Esophagus squamous epithelium (tissue), 4 donors: ENCODE data around the gene SLC2A4.

Experiments used
- POLR2A ChIP-seq, 4 donors: fragments of 450-650 bp; IDR thresholded peaks; one replicate each; pipeline ENCODE4 v1.6.1; 2017; ENCODE audit warnings: antibody characterized with exemption in 4 of 4, mild to moderate bottlenecking in 4 of 4, moderate library complexity in 3 of 4
- TF ChIP-seq, protein P1 (sequence below), 6 experiments: fragments of 450-650 bp in 4 of 6; fragments of 200-600 bp in 2 of 6; sonication (generic) in 2 of 6; IDR thresholded peaks; one replicate each; pipeline ENCODE4 v1.5.1; 2016 to 2019; ENCODE audit warnings: antibody characterized with exemption in 6 of 6, mild to moderate bottlenecking in 4 of 6, moderate library complexity in 4 of 6

DNA sequence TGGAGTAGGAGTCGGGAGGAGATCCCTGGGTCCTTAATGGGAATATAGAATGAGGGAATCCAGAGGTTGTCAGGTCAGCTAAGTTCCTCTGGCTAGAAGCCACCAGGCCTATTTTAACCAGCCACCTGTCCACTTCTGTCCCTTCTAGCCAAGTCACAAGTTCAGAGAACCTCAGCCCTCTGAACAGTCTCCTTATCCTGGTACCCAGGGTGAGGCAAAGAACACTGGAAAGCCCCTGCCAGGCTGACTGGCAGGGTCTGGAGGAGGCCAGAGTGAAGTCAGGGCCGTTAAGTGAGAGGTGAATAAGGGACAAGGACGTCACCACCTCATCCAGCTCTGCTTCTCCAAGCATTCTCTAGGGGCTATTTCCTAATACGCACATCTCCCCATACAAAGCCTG, 32.7 kb upstream of the SLC2A4 start:
- TF ChIP-seq, protein P1, sequence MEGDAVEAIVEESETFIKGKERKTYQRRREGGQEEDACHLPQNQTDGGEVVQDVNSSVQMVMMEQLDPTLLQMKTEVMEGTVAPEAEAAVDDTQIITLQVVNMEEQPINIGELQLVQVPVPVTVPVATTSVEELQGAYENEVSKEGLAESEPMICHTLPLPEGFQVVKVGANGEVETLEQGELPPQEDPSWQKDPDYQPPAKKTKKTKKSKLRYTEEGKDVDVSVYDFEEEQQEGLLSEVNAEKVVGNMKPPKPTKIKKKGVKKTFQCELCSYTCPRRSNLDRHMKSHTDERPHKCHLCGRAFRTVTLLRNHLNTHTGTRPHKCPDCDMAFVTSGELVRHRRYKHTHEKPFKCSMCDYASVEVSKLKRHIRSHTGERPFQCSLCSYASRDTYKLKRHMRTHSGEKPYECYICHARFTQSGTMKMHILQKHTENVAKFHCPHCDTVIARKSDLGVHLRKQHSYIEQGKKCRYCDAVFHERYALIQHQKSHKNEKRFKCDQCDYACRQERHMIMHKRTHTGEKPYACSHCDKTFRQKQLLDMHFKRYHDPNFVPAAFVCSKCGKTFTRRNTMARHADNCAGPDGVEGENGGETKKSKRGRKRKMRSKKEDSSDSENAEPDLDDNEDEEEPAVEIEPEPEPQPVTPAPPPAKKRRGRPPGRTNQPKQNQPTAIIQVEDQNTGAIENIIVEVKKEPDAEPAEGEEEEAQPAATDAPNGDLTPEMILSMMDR (IDR thresholded peaks at IDR 0.05) = no peak
- no peak for TF ChIP-seq POLR2A (IDR thresholded peaks at IDR 0.05)
